GM12873 (cell line): Measurements from ENCODE around the gene SPRR2G.

Experiments used
- TF ChIP-seq, protein P1 (sequence below): IDR thresholded peaks from 2 replicates; pipeline ENCODE4 v1.5.1; 2012; ENCODE audit warnings: low read depth, mild to moderate bottlenecking, moderate library complexity, low read length, control low read depth; ENCODE audit not compliant: insufficient read depth; ENCODE audit errors: missing control alignments

Gene SPRR2G

DNA sequence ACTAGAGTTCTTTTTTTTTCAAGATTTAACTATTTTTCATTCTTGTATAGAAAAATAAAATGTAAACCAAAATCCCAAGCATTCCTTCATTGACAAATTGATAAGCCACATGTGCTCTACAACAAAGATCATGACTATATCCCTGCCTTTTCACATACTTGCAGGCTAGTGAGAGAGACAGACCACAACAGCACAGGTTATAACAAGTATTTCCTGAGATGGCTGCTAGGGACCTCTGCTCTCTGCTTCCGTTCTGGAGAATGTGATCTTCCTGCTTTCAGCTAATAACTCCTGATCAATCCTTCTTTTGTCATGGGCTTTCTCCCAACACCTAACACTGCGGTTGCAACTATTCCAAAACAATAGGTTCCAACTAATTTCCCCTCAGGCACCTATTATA, 23.4 kb downstream of the SPRR2G start:
- TF ChIP-seq, protein P1, sequence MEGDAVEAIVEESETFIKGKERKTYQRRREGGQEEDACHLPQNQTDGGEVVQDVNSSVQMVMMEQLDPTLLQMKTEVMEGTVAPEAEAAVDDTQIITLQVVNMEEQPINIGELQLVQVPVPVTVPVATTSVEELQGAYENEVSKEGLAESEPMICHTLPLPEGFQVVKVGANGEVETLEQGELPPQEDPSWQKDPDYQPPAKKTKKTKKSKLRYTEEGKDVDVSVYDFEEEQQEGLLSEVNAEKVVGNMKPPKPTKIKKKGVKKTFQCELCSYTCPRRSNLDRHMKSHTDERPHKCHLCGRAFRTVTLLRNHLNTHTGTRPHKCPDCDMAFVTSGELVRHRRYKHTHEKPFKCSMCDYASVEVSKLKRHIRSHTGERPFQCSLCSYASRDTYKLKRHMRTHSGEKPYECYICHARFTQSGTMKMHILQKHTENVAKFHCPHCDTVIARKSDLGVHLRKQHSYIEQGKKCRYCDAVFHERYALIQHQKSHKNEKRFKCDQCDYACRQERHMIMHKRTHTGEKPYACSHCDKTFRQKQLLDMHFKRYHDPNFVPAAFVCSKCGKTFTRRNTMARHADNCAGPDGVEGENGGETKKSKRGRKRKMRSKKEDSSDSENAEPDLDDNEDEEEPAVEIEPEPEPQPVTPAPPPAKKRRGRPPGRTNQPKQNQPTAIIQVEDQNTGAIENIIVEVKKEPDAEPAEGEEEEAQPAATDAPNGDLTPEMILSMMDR: no peak

DNA sequence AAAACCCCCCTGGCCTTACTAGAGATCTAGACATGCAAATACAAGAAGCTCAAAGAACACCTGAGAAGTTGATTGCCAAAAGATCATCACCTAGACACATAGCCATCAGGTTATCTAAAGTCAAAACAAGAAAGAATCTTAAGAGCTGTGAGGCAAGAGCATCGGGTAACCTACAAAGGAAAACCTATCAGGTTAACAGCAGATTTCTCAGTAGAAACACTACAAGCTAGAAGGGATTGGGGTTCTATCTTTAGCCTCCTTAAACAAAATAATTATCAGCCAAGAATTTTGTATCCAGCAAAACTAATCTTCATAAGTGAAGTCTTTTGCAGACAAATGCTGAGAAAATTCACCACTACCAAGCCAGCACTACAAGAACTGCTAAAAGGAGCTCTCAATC, 25.2 kb downstream of the SPRR2G start:
- TF ChIP-seq, protein P1: no peak

DNA sequence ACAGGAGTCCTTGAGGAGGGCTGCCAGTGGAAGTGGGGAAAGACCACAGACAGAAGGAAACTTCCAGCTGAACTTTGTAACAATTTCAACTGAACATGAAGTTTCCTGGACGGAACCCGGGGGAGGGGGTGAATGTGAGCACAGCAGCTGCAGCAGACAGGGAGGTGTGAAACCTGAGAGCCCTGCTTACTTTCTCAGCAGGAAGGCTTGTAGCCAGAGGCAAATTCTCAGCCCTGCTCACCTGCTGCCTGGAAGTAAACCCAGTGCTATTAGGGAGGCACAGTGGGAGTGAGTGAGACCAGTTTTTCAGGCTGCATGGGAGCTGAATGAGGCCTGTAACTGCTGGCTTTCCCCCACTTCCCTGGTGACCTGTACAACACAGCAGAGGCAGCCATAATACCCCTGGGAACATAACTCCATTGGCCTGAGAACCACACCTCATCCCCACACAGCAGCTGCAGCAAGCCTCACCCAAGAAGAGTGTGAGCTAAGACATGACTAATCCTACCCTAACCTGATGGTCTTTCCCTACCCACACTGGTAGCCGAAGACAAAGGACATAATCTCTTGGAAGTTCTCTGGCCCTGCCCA, 27.8 kb downstream of the SPRR2G start:
- TF ChIP-seq, protein P1: no peak

DNA sequence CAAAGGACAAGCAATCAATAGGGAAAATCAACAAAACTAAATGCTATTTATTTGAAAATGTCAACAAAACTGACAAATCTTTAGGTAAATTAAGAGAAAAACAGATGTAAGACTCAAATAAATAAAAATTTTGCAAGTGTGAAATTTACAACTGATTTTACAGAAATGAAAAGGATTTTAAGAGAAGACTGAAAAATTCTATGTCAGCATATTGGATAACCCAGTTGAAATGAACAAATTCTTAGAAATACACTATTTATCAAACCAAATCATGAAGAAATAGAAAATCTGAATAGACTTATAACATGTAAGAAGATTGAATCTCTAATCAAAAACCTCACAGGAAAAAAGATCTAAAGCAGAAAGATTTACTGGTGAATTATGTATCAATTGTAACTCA, 29.7 kb downstream of the SPRR2G start:
- TF ChIP-seq, protein P1: no peak

DNA sequence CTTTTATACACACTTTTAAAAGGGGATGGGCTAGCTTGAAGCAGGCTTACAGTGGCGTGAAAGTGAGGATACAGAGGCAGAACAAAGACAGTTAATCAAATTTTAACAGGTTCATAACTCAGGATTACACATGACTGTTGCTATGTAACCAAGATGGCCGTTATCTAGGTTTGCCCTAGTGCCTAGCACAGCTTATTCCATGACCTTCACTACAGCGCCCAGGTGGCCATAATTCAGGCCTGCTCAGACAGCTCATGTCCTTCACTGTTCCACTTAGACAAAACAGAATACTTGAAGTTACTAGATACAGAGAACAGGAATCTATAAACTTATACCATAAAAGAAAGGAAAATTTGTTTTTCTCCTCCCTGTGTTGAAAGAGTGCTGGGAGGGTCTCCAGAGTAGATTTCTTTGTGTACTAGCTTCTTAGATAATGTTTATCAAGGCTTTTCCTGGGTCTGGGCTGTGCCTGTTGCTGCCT, 31.2 kb downstream of the SPRR2G start:
- TF ChIP-seq, protein P1: no peak

DNA sequence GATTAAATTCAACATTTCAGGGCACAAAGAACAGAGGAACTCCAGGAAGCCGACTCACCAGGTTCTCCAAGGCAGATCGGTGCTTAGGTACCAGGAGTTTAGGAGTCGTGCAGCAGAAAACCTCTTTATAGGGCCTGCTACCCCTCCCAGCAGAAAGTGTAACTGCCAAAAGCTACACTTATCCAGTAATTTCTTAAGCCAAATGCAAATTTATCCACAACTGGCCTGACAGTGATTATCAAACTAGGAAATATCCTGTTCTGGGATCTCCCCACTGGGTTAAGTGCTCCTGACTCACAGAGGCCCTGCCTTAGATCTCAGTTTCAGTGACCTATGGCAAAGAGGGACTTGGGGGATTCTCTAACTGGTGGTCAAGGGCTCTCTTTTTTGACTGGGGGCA, 37.3 kb downstream of the SPRR2G start, which contains the start of gene SPRR2F:
Gene SPRR2F, minus strand, starts transcription at position 101 of the 400 bp plus-strand sequence. CDS start 783 bp downstream, outside the sequence.
- TF ChIP-seq, protein P1: no peak

DNA sequence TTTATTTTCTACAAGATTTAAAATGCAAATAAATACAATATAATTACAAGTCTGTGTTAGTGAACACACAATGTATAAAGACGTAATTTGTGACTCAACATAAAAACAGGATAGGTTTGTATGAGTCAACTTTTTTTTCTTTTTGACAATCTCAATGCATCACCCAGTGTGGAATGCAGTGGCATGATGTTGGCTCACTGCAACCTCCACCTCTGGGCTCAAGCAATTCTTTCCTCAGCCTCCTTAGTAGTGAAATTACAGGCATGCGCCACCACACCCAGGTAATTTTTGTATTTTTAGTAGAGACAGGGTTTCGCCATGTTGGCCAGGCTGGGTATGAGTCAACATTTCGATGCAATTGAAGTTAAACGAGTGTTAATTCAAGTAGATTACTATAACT, 50.4 kb downstream of the SPRR2G start:
- TF ChIP-seq, protein P1: no peak
